Stimulated activated naive CD4-positive, alpha-beta T cell (primary cell): ENCODE data around the gene TAGAP.
"Not testable (repeated sequence)": the region's sequence is repeated elsewhere in the genome, so short reads cannot be mapped to it uniquely, and the experiment has no call there.

Experiments
- DNase-seq, 6 experiments: peaks; one replicate each; lab custom pipeline; 2025; lab: John Stamatoyannopoulos, UW

The TAGAP gene

GRCh38 chr6:159012201-159012600 is 32.6 kb downstream of the TAGAP start:
- no peak for DNase-seq

GRCh38 chr6:159010037-159010612 is 34.7 kb downstream of the TAGAP start:
- DNase-seq = not testable (repeated sequence)

GRCh38 chr6:159008656-159009288 is 36.0 kb downstream of the TAGAP start:
- DNase-seq = peak in 3 of 6 experiments; percentile 7 to 67 (median 53)

- no peak for DNase-seq
These were observed 37.3 kb downstream of the TAGAP start for GRCh38 chr6:159007510-159007909.

GRCh38 chr6:159005436-159005835 is 39.4 kb downstream of the TAGAP start:
- no peak for DNase-seq

- no peak for DNase-seq
These were observed 40.2 kb downstream of the TAGAP start for GRCh38 chr6:159004592-159004991.

GRCh38 chr6:159002432-159003155 is 42.2 kb downstream of the TAGAP start:
- DNase-seq = no peak

GRCh38 chr6:158999666-159000403 is 45.0 kb downstream of the TAGAP start, which contains the start of gene RSPH3:
TSS of gene RSPH3 (minus strand) at chr6:159000202. CDS start at chr6:158999550, 652 bp downstream.
- DNase-seq = peak; percentile 70 to 89 (median 78)

- DNase-seq = peak in 1 of 6 experiments; percentile 19
These were observed 45.6 kb downstream of the TAGAP start for GRCh38 chr6:158999154-158999665.

GRCh38 chr6:158996856-158997255 is 47.9 kb downstream of the TAGAP start:
- DNase-seq = no peak

GRCh38 chr6:158993639-158994038 is 51.2 kb downstream of the TAGAP start:
- no peak for DNase-seq

GRCh38 chr6:158991017-158991723 is 53.6 kb downstream of the TAGAP start:
- DNase-seq = no peak

- DNase-seq = not testable (repeated sequence)
These were observed 55.1 kb downstream of the TAGAP start for GRCh38 chr6:158989711-158990110.

GRCh38 chr6:158988477-158988876 is 56.3 kb downstream of the TAGAP start:
- no peak for DNase-seq

GRCh38 chr6:158987657-158988056 is 57.1 kb downstream of the TAGAP start:
- no peak for DNase-seq
